Raji (cell line): ENCODE data around the gene C19orf67.

Experiments used
- POLR2A ChIP-seq: IDR thresholded peaks from 2 replicates; pipeline ENCODE4 v1.6.1; 2011; ENCODE audit warnings: low read depth, low read length, control low read depth; ENCODE audit not compliant: insufficient read depth

Gene C19orf67

DNA sequence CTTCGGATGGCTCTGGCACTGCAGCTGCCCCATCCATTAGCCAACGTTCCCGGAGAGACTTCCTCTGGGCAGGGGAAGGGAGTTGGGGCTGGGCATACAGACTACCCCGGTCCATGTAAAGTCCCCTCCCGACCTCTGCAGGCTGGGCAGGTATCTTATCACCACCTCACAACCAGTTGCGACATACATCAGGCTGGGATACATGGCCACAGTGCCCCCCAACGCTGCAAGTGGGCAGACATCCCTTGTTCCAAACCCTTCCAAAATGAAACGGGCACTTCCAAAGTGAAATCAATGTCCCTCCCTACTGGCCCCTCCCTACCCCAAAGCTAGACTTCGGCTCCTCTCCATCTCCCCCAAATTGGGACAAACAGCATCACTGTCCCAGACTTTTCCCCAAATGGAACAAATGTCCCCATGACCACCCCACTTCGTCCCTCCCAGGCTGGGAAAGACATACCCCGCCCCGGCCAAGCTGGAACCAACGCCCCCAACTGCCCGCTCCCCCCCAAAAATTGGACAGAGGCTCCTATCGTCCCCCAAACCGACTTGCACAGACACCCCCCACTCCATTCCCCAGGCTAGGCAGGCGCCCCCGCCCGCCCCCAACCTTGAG, 28.7 kb downstream of the C19orf67 start:
- TF ChIP-seq POLR2A: no peak

GRCh38 chr19:14056069-14056666, 29.4 kb downstream of the C19orf67 start:
- TF ChIP-seq POLR2A: no peak

GRCh38 chr19:14055396-14055795, 30.2 kb downstream of the C19orf67 start:
- no peak for TF ChIP-seq POLR2A

- no peak for TF ChIP-seq POLR2A
Observed at GRCh38 chr19:14054721-14055120, 30.9 kb downstream of the C19orf67 start.

- no peak for TF ChIP-seq POLR2A
Observed at GRCh38 chr19:14054099-14054498, 31.5 kb downstream of the C19orf67 start.

DNA sequence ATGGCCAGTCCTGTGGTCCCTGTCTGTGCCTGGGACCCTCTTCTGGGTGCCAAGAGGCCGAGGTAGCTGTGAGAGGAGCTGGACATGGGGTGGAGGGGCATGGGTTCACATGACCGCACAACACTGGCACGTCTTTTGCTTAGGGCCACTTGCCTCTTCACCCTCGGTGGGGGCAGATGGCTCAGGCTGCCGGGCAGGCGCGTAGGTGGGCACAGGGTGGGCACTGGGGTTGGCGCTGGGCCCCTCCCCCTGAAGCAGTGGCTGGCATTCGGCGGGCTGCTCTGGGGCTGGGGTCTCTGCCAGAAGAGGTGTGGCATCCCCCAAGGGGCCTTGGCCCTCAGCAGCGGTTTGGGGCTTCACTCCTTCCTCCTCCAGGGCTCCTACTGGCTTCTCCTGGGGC, 32.1 kb downstream of the C19orf67 start:
- no peak for TF ChIP-seq POLR2A

DNA sequence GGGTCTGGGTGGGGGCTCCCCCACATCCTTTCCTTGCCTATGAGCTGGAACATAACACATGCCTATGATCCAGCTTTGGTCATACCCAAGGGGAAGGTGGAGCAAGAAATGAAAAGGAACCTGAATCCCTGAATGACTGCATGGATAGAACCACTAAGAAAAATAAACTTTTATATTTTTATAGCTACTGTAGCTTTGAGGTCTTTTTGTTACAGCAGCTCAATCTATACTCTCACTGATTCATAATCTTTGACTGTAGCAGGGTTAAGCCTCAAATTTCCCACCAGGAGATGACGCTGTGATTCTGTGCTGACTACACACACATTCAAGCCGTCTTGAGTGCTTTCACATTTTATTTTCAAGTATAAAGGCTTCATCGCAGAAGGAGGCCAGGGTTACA, 32.6 kb downstream of the C19orf67 start:
- TF ChIP-seq POLR2A: no peak

GRCh38 chr19:14052470-14052869, 33.1 kb downstream of the C19orf67 start:
- TF ChIP-seq POLR2A: no peak

DNA sequence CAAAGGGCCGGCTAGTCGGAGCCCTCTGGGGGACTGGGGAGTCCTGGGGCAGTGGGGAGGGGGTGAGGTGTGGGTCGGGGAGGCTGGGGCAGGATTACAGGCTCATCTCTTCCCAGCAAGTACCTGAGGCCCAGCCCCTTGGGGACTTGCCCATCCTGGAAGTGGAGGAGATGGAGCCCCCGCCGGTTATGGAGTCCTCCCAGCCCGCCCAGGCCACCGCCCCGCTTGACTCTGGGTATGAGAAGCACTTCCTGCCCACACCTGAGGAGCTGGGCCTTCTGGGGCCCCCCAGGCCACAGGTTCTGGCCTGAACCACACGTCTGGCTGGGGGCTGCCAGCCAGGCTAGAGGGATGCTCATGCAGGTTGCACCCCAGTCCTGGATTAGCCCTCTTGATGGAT, 33.6 kb downstream of the C19orf67 start:
- TF ChIP-seq POLR2A: no peak

- TF ChIP-seq POLR2A: no peak
Observed at GRCh38 chr19:14050512-14050911, 35.1 kb downstream of the C19orf67 start.

DNA sequence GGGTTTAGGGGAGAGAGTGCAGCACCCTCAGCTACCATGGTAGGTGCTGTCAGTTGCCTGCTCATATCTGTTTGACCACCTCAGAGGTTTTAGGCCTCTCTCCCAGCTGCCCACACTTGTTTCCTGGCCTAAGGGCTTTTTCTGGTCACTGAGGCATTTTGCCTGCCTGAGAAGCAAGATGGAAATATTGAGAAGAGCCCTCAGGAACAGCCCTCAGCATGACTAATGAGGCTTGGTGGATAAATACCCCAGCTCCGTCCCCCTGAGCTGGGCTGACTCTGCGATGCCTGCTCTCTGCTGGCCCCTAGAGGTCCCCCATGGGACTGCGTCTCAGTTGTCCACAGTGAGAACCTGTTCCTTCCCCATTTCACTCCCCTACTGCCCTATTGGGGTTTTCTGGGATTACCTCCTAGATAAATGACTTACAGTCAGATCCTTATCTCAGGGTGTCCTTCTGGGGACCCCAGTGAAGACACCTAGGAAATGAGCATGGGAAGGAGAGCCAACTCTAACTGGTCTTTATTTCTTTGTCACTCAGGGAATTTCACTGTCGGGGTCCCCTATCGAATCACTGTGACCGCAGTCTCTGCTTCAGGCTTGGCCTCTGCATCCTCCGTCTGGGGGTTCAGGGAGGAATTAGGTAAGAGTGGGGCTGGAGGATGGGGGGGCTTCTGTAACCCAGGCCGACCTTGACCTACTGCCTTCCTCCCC, 37.0 kb downstream of the C19orf67 start:
- no peak for TF ChIP-seq POLR2A

- no peak for TF ChIP-seq POLR2A
Observed at GRCh38 chr19:14039181-14039580, 46.4 kb downstream of the C19orf67 start.

- no peak for TF ChIP-seq POLR2A
Observed at GRCh38 chr19:14035706-14036105, 49.9 kb downstream of the C19orf67 start.

GRCh38 chr19:14033946-14034345, 51.6 kb downstream of the C19orf67 start:
- TF ChIP-seq POLR2A: no peak

GRCh38 chr19:14031719-14032480, 53.7 kb downstream of the C19orf67 start, which contains the start of gene IL27RA:
Gene IL27RA, plus strand, starts transcription at chr19:14031762. Its CDS starts 111 bp downstream, at chr19:14031873.
- no peak for TF ChIP-seq POLR2A
